Endothelial cell of umbilical vein (primary cell): ENCODE measurements around the gene IRF2. TPM values are rescaled to one million over a fixed set of nuclear protein-coding genes. Genes with fewer than 3 reads are reported as not detected.

Experiments used
- BruUV-seq: library from RNA; stranded (reverse); fragments of 400-500 nt; replicated peaks from 2 replicates; lab custom pipeline; 2021; lab: Mats Ljungman, UMichigan
- CTCF ChIA-PET: fragments of 300-600, 350-600 bp; sonication (Branson Sonifier 250); formaldehyde crosslinking; loops from one replicate; lab custom pipeline; 2021; ENCODE audit warnings: antibody characterized with exemption, inconsistent platforms; lab: Charles Lee
- POLR2A ChIA-PET: fragments of 300-600, 350-600 bp; sonication (Branson Sonifier 250); formaldehyde crosslinking; loops from one replicate; lab custom pipeline; 2021; ENCODE audit warnings: antibody characterized with exemption, inconsistent platforms; lab: Charles Lee
- DNase-seq: peaks from one replicate; pipeline ENCODE4 v3.0.0-alpha.2; 2011; ENCODE audit warnings: low read depth, low spot score
- FAIRE-seq: peaks from 2 replicates; lab custom pipeline; 2011; peaks lifted over from hg19 to GRCh38; lab: Jason Lieb, UNC
- H2AFZ ChIP-seq: 2 replicates; pipeline ENCODE4 v1.6.0; 2012; ENCODE audit warnings: low read depth, low read length, control low read depth, inconsistent platforms
- H3K27ac ChIP-seq: 2 replicates; pipeline ENCODE4 v1.5.1; 2011; ENCODE audit warnings: low read depth, mild to moderate bottlenecking, control low read depth, low read length, moderate library complexity; ENCODE audit not compliant: insufficient read depth
- H3K27me3 ChIP-seq, 2 experiments: 2 replicates each; pipeline versions ENCODE4 v1.6.0 to v1.6.1; 2011; ENCODE audit warnings: low read length in 2 of 2, mixed read lengths in 1 of 2; ENCODE audit not compliant: control insufficient read depth in 2 of 2, insufficient read depth in 2 of 2
- H3K36me3 ChIP-seq, 2 experiments: 2 replicates in 1 of 2; 3 replicates in 1 of 2; pipeline ENCODE4 v1.5.1; 2011; ENCODE audit warnings: low read length in 2 of 2, mild to moderate bottlenecking in 1 of 2, moderate library complexity in 1 of 2; ENCODE audit not compliant: control insufficient read depth in 2 of 2, insufficient read depth in 2 of 2; ENCODE audit errors: extremely low read depth in 1 of 2
- H3K4me1 ChIP-seq: 3 replicates; pipeline ENCODE4 v1.5.1; 2011; ENCODE audit warnings: mild to moderate bottlenecking, low read length; ENCODE audit not compliant: control insufficient read depth, insufficient read depth; ENCODE audit errors: extremely low read depth
- H3K4me2 ChIP-seq: 2 replicates; pipeline ENCODE4 v1.6.1; 2011; ENCODE audit warnings: low read length, control low read depth, mixed read lengths; ENCODE audit not compliant: insufficient read depth
- H3K4me3 ChIP-seq, 3 experiments: fragments of 200-600 bp in 1 of 3; sonication (generic), shearing (Covaris generic) in 1 of 3; replicated peaks in 1 of 3; 2 replicates each; pipeline ENCODE4 v1.5.1; 2011 to 2016; ENCODE audit warnings: control low read depth in 3 of 3, low read length in 3 of 3, mild to moderate bottlenecking in 2 of 3, inconsistent platforms in 1 of 3, low read depth in 1 of 3, moderate library complexity in 1 of 3; ENCODE audit not compliant: insufficient read depth in 1 of 3
- H3K79me2 ChIP-seq: 2 replicates; pipeline ENCODE4 v1.6.0; 2012; ENCODE audit warnings: low read length, inconsistent platforms; ENCODE audit not compliant: control insufficient read depth, insufficient read depth
- H3K9ac ChIP-seq: replicated peaks from 2 replicates; pipeline ENCODE3; 2011; ENCODE audit warnings: low read length, control low read depth; ENCODE audit not compliant: insufficient read depth; ENCODE audit errors: extremely low read depth
- H3K9me1 ChIP-seq: replicated peaks from 3 replicates; pipeline ENCODE4 v1.6.0; 2011; ENCODE audit warnings: mild to moderate bottlenecking, low read length; ENCODE audit not compliant: control insufficient read depth, insufficient read depth; ENCODE audit errors: extremely low read depth
- H3K9me3 ChIP-seq: replicated peaks from 2 replicates; pipeline ENCODE4 v1.5.1; 2012; ENCODE audit warnings: low read length, inconsistent platforms; ENCODE audit not compliant: control insufficient read depth, insufficient read depth
- H4K20me1 ChIP-seq: replicated peaks from 2 replicates; pipeline ENCODE3; 2011; ENCODE audit warnings: mild to moderate bottlenecking, low read length; ENCODE audit not compliant: control insufficient read depth, insufficient read depth; ENCODE audit errors: extremely low read depth
- EZH2 ChIP-seq: IDR thresholded peaks from 2 replicates; pipeline ENCODE4 v1.6.1; 2012; ENCODE audit warnings: borderline replicate concordance, low read depth, mild to moderate bottlenecking, moderate library complexity, low read length, inconsistent platforms; ENCODE audit not compliant: severe bottlenecking
- FOS ChIP-seq: IDR thresholded peaks from 2 replicates; pipeline ENCODE4 v1.6.1; 2011; ENCODE audit warnings: mild to moderate bottlenecking, low read length, moderate library complexity, borderline replicate concordance; ENCODE audit not compliant: insufficient read depth
- GATA2 ChIP-seq: IDR thresholded peaks from 2 replicates; pipeline ENCODE4 v1.7.0; 2011; ENCODE audit warnings: low read depth, mild to moderate bottlenecking, moderate library complexity, mixed read lengths, low read length; ENCODE audit not compliant: insufficient read length, insufficient read depth
- MYC ChIP-seq: IDR thresholded peaks from one replicate; pipeline ENCODE4 v1.6.1; 2011; ENCODE audit warnings: mild to moderate bottlenecking, low read depth, low read length
- POLR2A ChIP-seq: IDR thresholded peaks from 2 replicates; pipeline ENCODE4 v1.6.1; 2012; ENCODE audit warnings: low read depth, mild to moderate bottlenecking, control low read depth, low read length
- POLR2AphosphoS5 ChIP-seq: IDR thresholded peaks from 2 replicates; pipeline ENCODE4 v1.6.1; 2012; ENCODE audit warnings: low read depth, mild to moderate bottlenecking, control low read depth, low read length, moderate library complexity; ENCODE audit not compliant: insufficient read depth
- dilution Hi-C: fragments of 300-500 bp; cut with MboI; formaldehyde crosslinking; loops from one replicate; pipeline ENCODE4 v1.15.0; 2019; ENCODE audit warnings: low sequenced_read_pairs; ENCODE audit not compliant: extremely low pct_ligation_motif_present
- intact Hi-C: fragments of 100-400 bp; cut with micrococcal nuclease; formaldehyde crosslinking; loops from one replicate; pipeline ENCODE4 v1.10.0; 2022
- polyA plus RNA-seq, 4 experiments: library from polyadenylated mRNA; depleted of rRNA in 3 of 4; stranded (reverse) in 3 of 4; unstranded in 1 of 4; fragments of >200 nt; gene quantifications; 2 replicates each; pipeline versions ENCODE4 v1.2.1 to v1.2.3, GENCODE V29; 2011 to 2012; ENCODE audit warnings: missing spikeins in 1 of 4
- total RNA-seq: library from RNA; stranded (reverse); gene quantifications from 2 replicates; pipeline ENCODE4 v1.2.3, GENCODE V29; 2021
- TF ChIP-seq, protein P1 (sequence below): IDR thresholded peaks from 2 replicates; pipeline ENCODE4 v1.6.1; 2011; ENCODE audit not compliant: insufficient read depth, insufficient read length
- TF ChIP-seq, protein P2 (sequence below), 2 donors: IDR thresholded peaks; 1 replicate in 1 of 2; 2 replicates in 1 of 2; pipeline ENCODE4 v1.5.1; 2011; ENCODE audit warnings: low read length in 2 of 2, mild to moderate bottlenecking in 2 of 2, moderate library complexity in 2 of 2, control low read depth in 1 of 2, inconsistent platforms in 1 of 2, low read depth in 1 of 2; ENCODE audit not compliant: insufficient read depth in 1 of 2; ENCODE audit errors: extremely low read depth in 1 of 2

Gene IRF2
- total and polyA plus RNA-seq, 2 donors (not counting 3 experiments of a cell fraction or from before 2014, with no cell fraction given): 26.9 to 27.6 TPM

DNA sequence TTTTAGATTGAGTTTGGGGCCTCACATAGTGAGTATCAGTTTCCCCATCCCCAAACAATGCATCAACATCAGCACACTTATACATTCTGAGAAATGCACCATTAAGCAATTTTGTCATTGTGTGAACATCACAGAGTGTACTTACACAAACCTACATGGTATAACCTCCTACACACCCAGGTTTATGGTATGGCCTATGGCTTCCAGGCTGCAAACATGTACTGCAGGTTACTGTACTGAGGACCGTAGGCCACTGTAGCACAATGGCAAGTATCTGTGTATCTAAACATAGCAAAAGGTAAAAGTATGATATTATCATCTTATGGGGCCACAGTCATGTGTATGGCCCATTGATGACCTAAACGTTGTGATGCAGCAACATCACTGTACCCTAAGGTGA, 7.7 kb downstream of the IRF2 start:
- Histone ChIP-seq H3K4me3 (no peak overlapping the region), H3K79me2 (peaks cover 58% of the 10 kb centered on the region), H3K9ac (no peak overlapping the region), H3K4me1 (peaks cover 4% of the 10 kb centered on the region), H2AFZ (no peak overlapping the region), H3K9me1 (no peaks in the 10 kb centered on the region), H3K4me2 (no peak overlapping the region), H4K20me1 (no peaks in the 10 kb centered on the region), H3K27ac (no peak overlapping the region), H3K36me3 (no peaks in the 10 kb centered on the region), H3K27me3 (no peaks in the 10 kb centered on the region), H3K9me3 (no peaks in the 10 kb centered on the region)
- ChIA-PET POLR2A (no interaction called here), CTCF (interaction anchor here (0.7 kb wide), 1 partner anchor 202 kb away, joined by 3 read pairs; no protein-coding TSS in a partner anchor)
- no TSS peak for BruUV-seq
- dilution Hi-C loops: no loop called here
- TF ChIP-seq GATA2 (no peak), EZH2 (no peak), POLR2AphosphoS5 (no peak), FOS (no peak), POLR2A (no peak), MYC (no peak)
- TF ChIP-seq, protein P1, sequence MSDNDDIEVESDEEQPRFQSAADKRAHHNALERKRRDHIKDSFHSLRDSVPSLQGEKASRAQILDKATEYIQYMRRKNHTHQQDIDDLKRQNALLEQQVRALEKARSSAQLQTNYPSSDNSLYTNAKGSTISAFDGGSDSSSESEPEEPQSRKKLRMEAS: no peak
- TF ChIP-seq, protein P2, sequence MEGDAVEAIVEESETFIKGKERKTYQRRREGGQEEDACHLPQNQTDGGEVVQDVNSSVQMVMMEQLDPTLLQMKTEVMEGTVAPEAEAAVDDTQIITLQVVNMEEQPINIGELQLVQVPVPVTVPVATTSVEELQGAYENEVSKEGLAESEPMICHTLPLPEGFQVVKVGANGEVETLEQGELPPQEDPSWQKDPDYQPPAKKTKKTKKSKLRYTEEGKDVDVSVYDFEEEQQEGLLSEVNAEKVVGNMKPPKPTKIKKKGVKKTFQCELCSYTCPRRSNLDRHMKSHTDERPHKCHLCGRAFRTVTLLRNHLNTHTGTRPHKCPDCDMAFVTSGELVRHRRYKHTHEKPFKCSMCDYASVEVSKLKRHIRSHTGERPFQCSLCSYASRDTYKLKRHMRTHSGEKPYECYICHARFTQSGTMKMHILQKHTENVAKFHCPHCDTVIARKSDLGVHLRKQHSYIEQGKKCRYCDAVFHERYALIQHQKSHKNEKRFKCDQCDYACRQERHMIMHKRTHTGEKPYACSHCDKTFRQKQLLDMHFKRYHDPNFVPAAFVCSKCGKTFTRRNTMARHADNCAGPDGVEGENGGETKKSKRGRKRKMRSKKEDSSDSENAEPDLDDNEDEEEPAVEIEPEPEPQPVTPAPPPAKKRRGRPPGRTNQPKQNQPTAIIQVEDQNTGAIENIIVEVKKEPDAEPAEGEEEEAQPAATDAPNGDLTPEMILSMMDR (IDR thresholded peaks at IDR 0.05; ENCODE audit: extremely low read depth in 1 of 2, insufficient read depth in 1 of 2, low read depth in 1 of 2, low read length in 2 of 2): no peak
- DNase-seq: no peak
- intact Hi-C loops: no loop called here
- peak; percentile 48 for FAIRE-seq
